ENCODE measurements around the gene CHPF2. TPM values are rescaled to one million over a fixed set of nuclear protein-coding genes. Genes with fewer than 3 reads are reported as not detected.

CHPF2 gene
- total RNA-seq, 2 donors from 2014 or later = 40.2 to 72.9 TPM

DNA sequence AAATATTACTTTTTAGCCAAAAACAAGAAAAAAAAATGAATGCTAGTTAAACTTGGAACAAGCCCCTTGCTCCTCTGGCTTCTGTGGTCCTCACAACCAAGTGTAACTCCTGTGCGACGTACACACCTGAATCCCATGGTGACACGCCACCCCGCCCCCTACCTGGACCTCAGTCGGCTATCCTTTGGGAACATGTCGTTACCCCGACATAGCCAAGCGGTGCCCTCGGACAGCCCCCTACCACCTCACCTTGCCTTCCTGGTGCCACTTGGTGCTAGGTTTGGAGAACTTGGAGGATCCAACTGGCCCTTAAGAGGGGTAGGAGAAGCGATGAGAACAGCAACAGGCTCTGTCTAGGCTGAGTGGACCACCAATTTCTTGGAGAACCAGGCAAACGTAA lies 28.2 kb downstream of the CHPF2 start:
- intact Hi-C loops (cut with DNase I) = no loop called here
- H3K27me3 ChIP-seq (replicated peaks; ENCODE audit: insufficient read depth) = no peaks in the 10 kb centered on the region
- H3K27ac ChIP-seq = no peak overlapping the region
- no peak overlapping the region for H3K4me3 ChIP-seq
- no peaks in the 10 kb centered on the region for H3K4me1 ChIP-seq (replicated peaks)
- WGBS = 96% methylated on average over 11 of the region's 11 CpGs
- no peaks in the 10 kb centered on the region for H3K36me3 ChIP-seq
- no peak for DNase-seq (ENCODE audit: low spot score)
- no peak for TF ChIP-seq POLR2AphosphoS5 (IDR thresholded peaks at IDR 0.05)
- TF ChIP-seq POLR2A (IDR thresholded peaks at IDR 0.05) = no peak
- TF ChIP-seq, protein P1, sequence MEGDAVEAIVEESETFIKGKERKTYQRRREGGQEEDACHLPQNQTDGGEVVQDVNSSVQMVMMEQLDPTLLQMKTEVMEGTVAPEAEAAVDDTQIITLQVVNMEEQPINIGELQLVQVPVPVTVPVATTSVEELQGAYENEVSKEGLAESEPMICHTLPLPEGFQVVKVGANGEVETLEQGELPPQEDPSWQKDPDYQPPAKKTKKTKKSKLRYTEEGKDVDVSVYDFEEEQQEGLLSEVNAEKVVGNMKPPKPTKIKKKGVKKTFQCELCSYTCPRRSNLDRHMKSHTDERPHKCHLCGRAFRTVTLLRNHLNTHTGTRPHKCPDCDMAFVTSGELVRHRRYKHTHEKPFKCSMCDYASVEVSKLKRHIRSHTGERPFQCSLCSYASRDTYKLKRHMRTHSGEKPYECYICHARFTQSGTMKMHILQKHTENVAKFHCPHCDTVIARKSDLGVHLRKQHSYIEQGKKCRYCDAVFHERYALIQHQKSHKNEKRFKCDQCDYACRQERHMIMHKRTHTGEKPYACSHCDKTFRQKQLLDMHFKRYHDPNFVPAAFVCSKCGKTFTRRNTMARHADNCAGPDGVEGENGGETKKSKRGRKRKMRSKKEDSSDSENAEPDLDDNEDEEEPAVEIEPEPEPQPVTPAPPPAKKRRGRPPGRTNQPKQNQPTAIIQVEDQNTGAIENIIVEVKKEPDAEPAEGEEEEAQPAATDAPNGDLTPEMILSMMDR (IDR thresholded peaks at IDR 0.05) = no peak
- no peaks in the 10 kb centered on the region for H3K9me3 ChIP-seq

DNA sequence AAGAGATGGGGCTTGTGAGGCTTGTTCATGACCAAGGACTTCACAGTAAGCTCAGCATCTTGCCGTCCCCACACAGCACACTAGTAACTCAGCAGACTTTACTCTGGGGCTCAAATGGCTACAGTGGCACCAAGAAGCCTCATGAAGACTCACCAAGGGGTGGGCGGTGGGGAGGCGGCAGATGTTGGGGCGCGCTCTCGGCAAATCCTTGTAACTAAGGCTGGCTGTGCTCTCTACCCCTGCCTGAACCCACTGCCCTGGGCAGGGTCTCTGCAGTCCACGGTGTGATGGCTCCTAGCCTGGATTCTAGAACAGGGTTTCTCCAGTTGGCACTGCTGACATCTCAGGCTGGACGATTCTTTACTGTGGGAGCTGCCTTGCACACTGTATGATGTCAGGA lies 28.6 kb downstream of the CHPF2 start:
- TF ChIP-seq POLR2A (IDR thresholded peaks at IDR 0.05) (no peak), POLR2AphosphoS5 (IDR thresholded peaks at IDR 0.05) (no peak)
- TF ChIP-seq, protein P1 (IDR thresholded peaks at IDR 0.05) = no peak
- no peaks in the 10 kb centered on the region for H3K9me3 ChIP-seq
- no peak overlapping the region for H3K27ac ChIP-seq
- no peak overlapping the region for H3K4me3 ChIP-seq
- no peaks in the 10 kb centered on the region for H3K36me3 ChIP-seq
- H3K27me3 ChIP-seq (replicated peaks; ENCODE audit: insufficient read depth) = no peaks in the 10 kb centered on the region
- H3K4me1 ChIP-seq (replicated peaks) = no peaks in the 10 kb centered on the region
- intact Hi-C loops (cut with DNase I) = no loop called here
- no peak for DNase-seq (ENCODE audit: low spot score)
- WGBS = 86% methylated on average over 8 of the region's 8 CpGs

DNA sequence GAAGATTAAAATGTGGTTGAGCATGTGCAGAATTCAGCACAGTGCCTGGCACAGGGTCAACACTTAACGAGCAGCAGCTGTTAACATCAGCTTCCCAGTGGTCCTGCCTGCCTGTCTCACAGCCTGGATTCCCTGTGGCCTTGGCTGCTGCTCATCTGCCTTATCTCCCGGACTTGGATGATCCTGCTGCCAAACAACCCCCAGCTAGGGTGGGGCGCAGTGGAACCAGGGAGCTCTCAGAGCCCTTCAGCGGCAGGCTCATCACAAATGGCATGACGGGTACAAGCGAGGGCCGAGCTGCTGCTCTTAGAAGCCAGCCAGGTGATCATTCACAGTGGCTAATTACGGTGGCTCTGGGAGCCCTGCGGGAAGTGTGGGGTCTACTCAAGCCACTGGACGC lies 29.2 kb downstream of the CHPF2 start:
- 29% methylated on average over 10 of the region's 10 CpGs for WGBS
- no peak for DNase-seq (ENCODE audit: low spot score)

DNA sequence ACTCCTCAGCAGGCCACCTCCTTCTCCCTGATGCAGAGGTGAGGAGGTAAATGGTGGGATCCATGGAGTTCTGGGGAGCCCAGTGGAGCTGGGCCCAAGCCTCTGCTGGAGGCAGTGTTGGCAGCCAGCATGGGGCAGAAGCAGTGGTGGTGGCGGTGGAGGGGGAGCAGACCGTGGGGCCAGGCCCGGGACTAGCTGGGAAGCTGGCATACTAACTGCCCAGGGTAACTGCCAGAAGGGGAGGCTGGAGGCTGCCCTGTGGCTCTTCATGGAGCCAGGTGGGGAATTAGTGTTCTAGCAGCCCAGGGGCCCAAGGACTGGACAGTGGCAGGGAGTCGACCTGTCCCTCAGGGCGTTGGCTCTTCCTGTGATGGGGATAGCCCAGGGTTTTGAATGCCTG lies 32.3 kb downstream of the CHPF2 start:
- 82% methylated on average over 5 of the region's 5 CpGs for WGBS
- TF ChIP-seq, protein P1 (IDR thresholded peaks at IDR 0.05) = no peak
- TF ChIP-seq POLR2A (IDR thresholded peaks at IDR 0.05) = no peak
- TF ChIP-seq POLR2AphosphoS5 (IDR thresholded peaks at IDR 0.05) = no peak
- intact Hi-C loops (cut with DNase I) = no loop called here
- Histone ChIP-seq H3K4me3 (no peak overlapping the region), H3K36me3 (no peaks in the 10 kb centered on the region), H3K27ac (no peak overlapping the region), H3K9me3 (no peaks in the 10 kb centered on the region), H3K4me1 (replicated peaks) (no peaks in the 10 kb centered on the region), H3K27me3 (replicated peaks; ENCODE audit: insufficient read depth) (no peaks in the 10 kb centered on the region)
- no peak for DNase-seq (ENCODE audit: low spot score)

More for the DNA sequence above, 29.2 kb downstream of the CHPF2 start:
- intact Hi-C loops (cut with DNase I) = no loop called here
- Histone ChIP-seq H3K4me1 (replicated peaks) (no peaks in the 10 kb centered on the region), H3K9me3 (no peaks in the 10 kb centered on the region), H3K27ac (no peak overlapping the region), H3K4me3 (no peak overlapping the region), H3K27me3 (replicated peaks; ENCODE audit: insufficient read depth) (no peaks in the 10 kb centered on the region), H3K36me3 (no peaks in the 10 kb centered on the region)
- TF ChIP-seq POLR2A (IDR thresholded peaks at IDR 0.05) = no peak
- no peak for TF ChIP-seq POLR2AphosphoS5 (IDR thresholded peaks at IDR 0.05)
- TF ChIP-seq, protein P1 (IDR thresholded peaks at IDR 0.05) = no peak

DNA sequence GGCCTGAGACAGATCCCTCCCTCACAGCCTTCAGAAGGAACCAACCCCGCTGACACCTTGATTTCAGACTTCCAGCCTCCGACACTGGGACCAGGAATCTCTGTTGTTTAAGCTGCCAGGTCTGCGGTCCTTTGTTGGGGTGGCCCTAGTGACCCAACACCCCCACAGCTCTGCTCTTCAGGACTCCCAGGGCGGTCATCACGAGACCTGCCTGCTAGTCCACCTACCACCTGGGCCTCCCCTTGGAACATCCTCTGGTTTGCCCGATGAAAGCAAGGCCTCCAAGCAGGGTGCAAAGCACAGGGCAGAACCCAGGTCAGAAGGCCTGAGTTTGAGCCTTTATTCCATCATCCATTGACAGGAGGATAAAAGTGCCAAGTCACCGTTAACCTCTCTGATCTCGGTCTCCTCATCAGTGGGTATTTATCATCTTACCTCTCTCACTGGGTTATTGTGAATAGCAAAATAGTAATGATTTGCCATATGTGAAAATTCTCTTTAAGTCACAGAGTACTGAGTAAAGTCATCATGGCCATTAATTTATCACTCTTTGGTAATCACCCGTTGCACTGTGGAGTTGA lies 33.2 kb downstream of the CHPF2 start:
- Histone ChIP-seq H3K4me3 (no peak overlapping the region), H3K4me1 (replicated peaks) (no peaks in the 10 kb centered on the region), H3K27me3 (replicated peaks; ENCODE audit: insufficient read depth) (no peaks in the 10 kb centered on the region), H3K9me3 (no peaks in the 10 kb centered on the region), H3K27ac (no peak overlapping the region), H3K36me3 (no peaks in the 10 kb centered on the region)
- intact Hi-C loops (cut with DNase I) = no loop called here
- 97% methylated on average over 9 of the region's 9 CpGs for WGBS
- TF ChIP-seq POLR2AphosphoS5 (IDR thresholded peaks at IDR 0.05) (no peak), POLR2A (IDR thresholded peaks at IDR 0.05) (no peak)
- TF ChIP-seq, protein P1 (IDR thresholded peaks at IDR 0.05) = no peak
- DNase-seq (ENCODE audit: low spot score) = no peak

All from prostate gland (tissue), 2 donors.